ENCODE results near the gene CCDC152. TPM values are rescaled to one million over a fixed set of nuclear protein-coding genes. Genes with fewer than 3 reads are reported as not detected.

The CCDC152 gene
- total RNA-seq, 1 experiment from 2014 or later, result not detected

GRCh38 chr5:42848545-42848944, 91.9 kb downstream of the CCDC152 start:
- DNase-seq, result no peak
- ChIA-PET POLR2A (no interaction called here), CTCF (no interaction called here)
- peaks cover 14% of the 10 kb centered on the region for H3K4me1 Mint-ChIP-seq (ENCODE audit: low read depth, unreplicated experiment)
- Histone ChIP-seq H3K27me3 (replicated peaks; ENCODE audit: control insufficient read depth, insufficient read depth, low read length) (no peaks in the 10 kb centered on the region), H3K9me3 (no peaks in the 10 kb centered on the region), H3K4me1 (peaks cover 19% of the 10 kb centered on the region), H3K36me3 (ENCODE audit: control insufficient read depth, insufficient read depth, low read length) (no peaks in the 10 kb centered on the region), H3K4me3 (ENCODE audit: low read depth, low read length) (no peak overlapping the region)
- TF ChIP-seq CTCF (IDR thresholded peaks at IDR 0.05; ENCODE audit: insufficient read depth in 1 of 2, low read depth in 1 of 2, low read length in 1 of 2, severe bottlenecking in 1 of 2, unreplicated experiment in 1 of 2), result no peak
- peaks cover 2% of the 10 kb centered on the region for H3K9me3 Mint-ChIP-seq (ENCODE audit: unreplicated experiment)
- no peak overlapping the region for H3K4me3 Mint-ChIP-seq (ENCODE audit: unreplicated experiment)
- no peak overlapping the region for H3K27ac Mint-ChIP-seq (ENCODE audit: unreplicated experiment)
- no peaks in the 10 kb centered on the region for H3K27me3 Mint-ChIP-seq (ENCODE audit: insufficient read depth, unreplicated experiment)
- no peaks in the 10 kb centered on the region for H3K36me3 Mint-ChIP-seq (ENCODE audit: insufficient read depth, unreplicated experiment)
- no TSS peak for BruUV-seq (replicated peaks)
- intact Hi-C loops (cut with micrococcal nuclease; ENCODE audit: unreplicated experiment), result no loop called here

GRCh38 chr5:42851481-42851880, 94.9 kb downstream of the CCDC152 start:
- CTCF ChIA-PET, result no interaction called here
- peak overlapping the region; percentile 53 for H3K27ac Mint-ChIP-seq (ENCODE audit: unreplicated experiment)
- peaks cover 15% of the 10 kb centered on the region for H3K4me1 Mint-ChIP-seq (ENCODE audit: low read depth, unreplicated experiment)
- Histone ChIP-seq H3K9me3 (no peaks in the 10 kb centered on the region), H3K27me3 (replicated peaks; ENCODE audit: control insufficient read depth, insufficient read depth, low read length) (no peaks in the 10 kb centered on the region), H3K4me1 (peaks cover 39% of the 10 kb centered on the region), H3K36me3 (ENCODE audit: control insufficient read depth, insufficient read depth, low read length) (no peaks in the 10 kb centered on the region), H3K4me3 (ENCODE audit: low read depth, low read length) (no peak overlapping the region)
- no peaks in the 10 kb centered on the region for H3K9me3 Mint-ChIP-seq (ENCODE audit: unreplicated experiment)
- no peak overlapping the region for H3K4me3 Mint-ChIP-seq (ENCODE audit: unreplicated experiment)
- no peaks in the 10 kb centered on the region for H3K36me3 Mint-ChIP-seq (ENCODE audit: insufficient read depth, unreplicated experiment)
- BruUV-seq (replicated peaks), result no TSS peak
- POLR2A ChIA-PET, result no interaction called here
- TF ChIP-seq CTCF (IDR thresholded peaks at IDR 0.05; ENCODE audit: insufficient read depth in 1 of 2, low read depth in 1 of 2, low read length in 1 of 2, severe bottlenecking in 1 of 2, unreplicated experiment in 1 of 2), result no peak
- no peaks in the 10 kb centered on the region for H3K27me3 Mint-ChIP-seq (ENCODE audit: insufficient read depth, unreplicated experiment)
- intact Hi-C loops (cut with micrococcal nuclease; ENCODE audit: unreplicated experiment), result no loop called here
- DNase-seq, result no peak

Other genes with a start within 250 kb of the CCDC152 start
- gene SELENOP, start 55.1 kb downstream of the CCDC152 start, total RNA-seq (2022), result 114 and 153 TPM in 2 replicates

All from Caco-2 (cell line).